Prostate gland (tissue), 2 donors: ENCODE measurements around the gene INTS1. TPM values are rescaled to one million over a fixed set of nuclear protein-coding genes. Genes with fewer than 3 reads are reported as not detected.

ENCODE experiments used
- DNase-seq: peaks from one replicate; pipeline ENCODE4 v3.0.0-alpha.2; 2019; ENCODE audit warnings: low spot score
- H3K27ac ChIP-seq, 2 donors: fragments of 200-600 bp; sonication (generic); 2 replicates each; pipeline ENCODE4 v1.5.1; 2017 to 2019
- H3K27me3 ChIP-seq: fragments of 200-600 bp; sonication (generic); replicated peaks from 2 replicates; pipeline ENCODE4 v1.5.1; 2019; ENCODE audit not compliant: insufficient read depth
- H3K36me3 ChIP-seq, 2 donors: fragments of 200-600 bp; sonication (generic); 1 replicate in 1 of 2; 2 replicates in 1 of 2; pipeline versions ENCODE4 v1.5.1 to v1.8.1; 2017 to 2019
- H3K4me1 ChIP-seq: fragments of 200-600 bp; sonication (generic); replicated peaks from 2 replicates; pipeline ENCODE4 v1.5.1; 2019
- H3K4me3 ChIP-seq, 2 donors: fragments of 200-600 bp; sonication (generic); 2 replicates each; pipeline ENCODE4 v1.5.1; 2017 to 2019
- H3K9me3 ChIP-seq: fragments of 200-600 bp; sonication (generic); 2 replicates; pipeline ENCODE4 v1.5.1; 2017
- CTCF ChIP-seq, 4 experiments: fragments of 200-600 bp in 2 of 4; fragments of 450-650 bp in 2 of 4; sonication (generic) in 2 of 4; IDR thresholded peaks; 1 replicate in 3 of 4; 2 replicates in 1 of 4; pipeline ENCODE4 v1.5.1; 2016 to 2019; ENCODE audit warnings: antibody characterized with exemption in 4 of 4, mild to moderate bottlenecking in 2 of 4, moderate library complexity in 2 of 4
- POLR2A ChIP-seq: fragments of 450-650 bp; IDR thresholded peaks from one replicate; pipeline ENCODE4 v1.6.1; 2016; ENCODE audit warnings: antibody characterized with exemption, mild to moderate bottlenecking
- POLR2AphosphoS5 ChIP-seq: sonication (generic); formaldehyde crosslinking; IDR thresholded peaks from one replicate; pipeline ENCODE4 v1.6.1; 2017; ENCODE audit warnings: antibody characterized with exemption
- WGBS: methylation state at CpG from one replicate; pipeline ENCODE4 v1.1.5; 2018; 5-methylcytosine and 5-hydroxymethylcytosine counted together
- intact Hi-C: fragments of 100-400 bp; cut with DNase I; formaldehyde crosslinking; loops from one replicate; pipeline ENCODE4 v1.14.2; 2022
- total RNA-seq, 2 donors: library from RNA; depleted of rRNA; stranded (reverse); fragments of >200 nt; gene quantifications; one replicate each; pipeline ENCODE4 v1.1.0, GENCODE V29; 2016

The INTS1 gene
- total RNA-seq, 2 donors from 2014 or later, result 64.9 to 146 TPM

- DNase-seq, result no peak
- intact Hi-C loops, result no loop called here
- no peaks in the 10 kb centered on the region for H3K9me3 ChIP-seq
- H3K36me3 ChIP-seq, result no peaks in the 10 kb centered on the region
- H3K4me3 ChIP-seq, result no peak overlapping the region
- WGBS, result 61% methylated on average over 5 of the region's 5 CpGs
- H3K4me1 ChIP-seq, result no peaks in the 10 kb centered on the region
- no peak overlapping the region for H3K27ac ChIP-seq
- H3K27me3 ChIP-seq, result no peaks in the 10 kb centered on the region
- TF ChIP-seq POLR2A (no peak), CTCF (IDR thresholded peaks at IDR 0.05) (no peak)
Measured at GRCh38 chr7:1423264-1423811, 80.9 kb downstream of the INTS1 start.

GRCh38 chr7:1422512-1423263, 81.5 kb downstream of the INTS1 start:
- no peak for DNase-seq
- Histone ChIP-seq H3K4me1 (no peaks in the 10 kb centered on the region), H3K27ac (no peak overlapping the region), H3K36me3 (no peaks in the 10 kb centered on the region), H3K9me3 (no peaks in the 10 kb centered on the region), H3K27me3 (no peaks in the 10 kb centered on the region), H3K4me3 (no peak overlapping the region)
- 20% methylated on average over 23 of the region's 24 CpGs for WGBS
- TF ChIP-seq CTCF (IDR thresholded peaks at IDR 0.05) (no peak), POLR2A (no peak), POLR2AphosphoS5 (no peak)
- intact Hi-C loops, result no loop called here

GRCh38 chr7:1421946-1422345, 82.2 kb downstream of the INTS1 start:
- WGBS, result 86% methylated on average over 8 of the region's 8 CpGs

GRCh38 chr7:1421020-1421790, 83.0 kb downstream of the INTS1 start:
- Histone ChIP-seq H3K36me3 (no peaks in the 10 kb centered on the region), H3K27ac (no peak overlapping the region), H3K27me3 (no peaks in the 10 kb centered on the region), H3K9me3 (no peaks in the 10 kb centered on the region), H3K4me3 (no peak overlapping the region), H3K4me1 (no peaks in the 10 kb centered on the region)
- no peak for DNase-seq
- intact Hi-C loops, result no loop called here
- WGBS, result 86% methylated on average over 41 of the region's 41 CpGs
- no peak for TF ChIP-seq POLR2AphosphoS5
- no peak for TF ChIP-seq POLR2A
- TF ChIP-seq CTCF (IDR thresholded peaks at IDR 0.05), result no peak

More at GRCh38 chr7:1421946-1422345, 82.2 kb downstream of the INTS1 start:
- Histone ChIP-seq H3K4me3 (no peak overlapping the region), H3K4me1 (no peaks in the 10 kb centered on the region), H3K27me3 (no peaks in the 10 kb centered on the region), H3K36me3 (no peaks in the 10 kb centered on the region), H3K9me3 (no peaks in the 10 kb centered on the region), H3K27ac (no peak overlapping the region)
- DNase-seq, result no peak
- TF ChIP-seq POLR2A, result no peak
- no peak for TF ChIP-seq CTCF (IDR thresholded peaks at IDR 0.05)
- no peak for TF ChIP-seq POLR2AphosphoS5
- intact Hi-C loops, result no loop called here

Other genes with a start within 250 kb of the INTS1 start
- gene MICALL2, start 44.9 kb downstream of the INTS1 start, total RNA-seq, result 10 to 100 TPM; 31.1 to 42.0 TPM
- gene MAFK, start 26.3 kb upstream of the INTS1 start, total RNA-seq, result 10 to 100 TPM; 29.1 to 50.6 TPM
- gene TMEM184A, start 51.8 kb upstream of the INTS1 start, total RNA-seq, result 10 to 100 TPM; 15.4 to 59.2 TPM
- 10 to 100 TPM; 50.0 to 51.6 TPM for gene PSMG3, start 65.6 kb upstream of the INTS1 start, total RNA-seq
- gene ELFN1, start 165.9 kb upstream of the INTS1 start, total RNA-seq, result 1 to 10 TPM; 2.0 to 3.0 TPM